HG03039 (cell line): Measurements from ENCODE around the gene CNN1.
A peak's percentile ranks its signal among the peaks of the same experiment; 100 is the strongest.

Experiments
- ATAC-seq: cut with Tn5 transposase; IDR thresholded peaks from one replicate; pipeline ENCODE4 v1.9.1; 2021; ENCODE audit warnings: mild to moderate bottlenecking, moderate library complexity; ENCODE audit not compliant: unreplicated experiment

The CNN1 gene

DNA sequence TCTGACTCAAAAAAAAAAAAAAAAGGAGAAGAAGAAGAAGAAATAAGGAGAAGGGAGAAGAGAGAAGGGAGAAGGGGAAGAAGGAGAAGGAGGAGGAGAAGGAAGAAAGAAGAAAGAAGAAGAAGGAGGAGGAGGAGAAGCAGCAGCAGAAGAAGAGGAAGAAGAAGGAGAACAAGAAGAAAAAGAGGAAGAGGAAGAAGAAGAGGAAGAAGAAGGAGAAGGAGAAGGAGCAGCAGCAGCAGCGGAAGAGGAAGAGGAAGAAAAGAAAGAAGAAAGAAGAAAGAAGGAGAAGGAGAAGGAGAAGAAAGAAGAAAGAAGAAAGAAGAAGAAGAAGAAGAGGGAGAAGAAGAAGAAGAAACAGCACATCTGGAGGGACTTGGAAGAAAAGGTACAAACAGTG lies 4.1 kb upstream of the CNN1 start:
- ATAC-seq: no peak

DNA sequence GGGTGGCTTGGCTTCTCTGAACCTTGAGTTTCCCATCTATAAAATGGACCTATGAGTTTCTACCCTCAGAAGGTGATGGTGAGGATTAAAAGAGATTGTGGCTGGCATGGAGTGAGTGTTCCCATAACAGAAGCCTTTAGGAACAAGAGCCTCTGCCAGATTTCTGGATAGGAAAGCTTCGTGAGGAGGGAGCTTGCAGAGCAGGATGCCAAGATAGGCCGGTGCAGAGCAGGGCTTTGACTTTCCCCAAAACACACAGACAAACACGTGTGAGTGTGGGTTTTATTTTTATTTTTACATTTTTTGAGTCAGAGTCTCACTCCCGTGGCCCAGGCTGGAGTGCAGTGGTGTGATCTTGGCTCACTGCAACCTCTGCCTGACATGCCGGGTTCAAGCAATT lies 3.7 kb upstream of the CNN1 start:
- ATAC-seq: no peak

DNA sequence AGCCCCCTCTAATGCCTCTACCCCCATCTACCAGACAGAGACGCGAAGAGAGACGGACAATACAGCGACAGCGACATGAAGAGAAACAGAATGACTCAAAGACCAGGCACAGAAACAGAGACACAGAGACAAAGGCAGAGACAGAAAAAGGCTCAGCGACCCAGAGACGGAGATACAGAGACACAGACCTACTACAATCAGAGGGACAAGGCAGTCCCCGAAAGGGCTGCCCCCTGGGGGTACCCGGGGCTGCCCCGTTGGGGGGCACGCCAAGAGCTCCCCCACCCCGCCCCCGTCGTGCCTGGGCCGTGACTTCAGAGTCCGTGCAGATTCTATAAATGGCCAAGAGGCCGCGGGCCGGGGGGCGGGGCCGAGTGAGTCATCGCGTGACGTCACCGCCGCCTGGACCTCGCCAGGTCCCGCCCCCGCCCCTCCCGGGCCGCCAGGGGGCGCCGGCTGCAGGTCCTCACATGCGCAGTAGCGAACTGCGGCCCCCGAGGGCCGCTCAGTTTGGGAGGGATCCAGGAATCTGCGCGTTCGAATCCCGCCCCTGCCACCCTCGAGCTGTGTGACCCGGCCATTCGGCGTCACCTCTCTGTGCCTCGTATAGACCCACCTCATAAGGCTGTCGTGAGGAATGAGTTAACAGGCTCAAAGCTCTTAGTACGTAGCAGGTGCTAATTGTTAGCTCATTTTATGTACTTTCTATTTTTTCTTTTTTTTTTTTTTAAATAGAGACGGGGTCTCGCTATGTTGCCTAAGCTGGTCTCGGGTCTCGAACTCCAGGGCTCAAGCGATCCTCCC lies 2.7 kb upstream of the CNN1 start:
- peak; percentile 67 for ATAC-seq

DNA sequence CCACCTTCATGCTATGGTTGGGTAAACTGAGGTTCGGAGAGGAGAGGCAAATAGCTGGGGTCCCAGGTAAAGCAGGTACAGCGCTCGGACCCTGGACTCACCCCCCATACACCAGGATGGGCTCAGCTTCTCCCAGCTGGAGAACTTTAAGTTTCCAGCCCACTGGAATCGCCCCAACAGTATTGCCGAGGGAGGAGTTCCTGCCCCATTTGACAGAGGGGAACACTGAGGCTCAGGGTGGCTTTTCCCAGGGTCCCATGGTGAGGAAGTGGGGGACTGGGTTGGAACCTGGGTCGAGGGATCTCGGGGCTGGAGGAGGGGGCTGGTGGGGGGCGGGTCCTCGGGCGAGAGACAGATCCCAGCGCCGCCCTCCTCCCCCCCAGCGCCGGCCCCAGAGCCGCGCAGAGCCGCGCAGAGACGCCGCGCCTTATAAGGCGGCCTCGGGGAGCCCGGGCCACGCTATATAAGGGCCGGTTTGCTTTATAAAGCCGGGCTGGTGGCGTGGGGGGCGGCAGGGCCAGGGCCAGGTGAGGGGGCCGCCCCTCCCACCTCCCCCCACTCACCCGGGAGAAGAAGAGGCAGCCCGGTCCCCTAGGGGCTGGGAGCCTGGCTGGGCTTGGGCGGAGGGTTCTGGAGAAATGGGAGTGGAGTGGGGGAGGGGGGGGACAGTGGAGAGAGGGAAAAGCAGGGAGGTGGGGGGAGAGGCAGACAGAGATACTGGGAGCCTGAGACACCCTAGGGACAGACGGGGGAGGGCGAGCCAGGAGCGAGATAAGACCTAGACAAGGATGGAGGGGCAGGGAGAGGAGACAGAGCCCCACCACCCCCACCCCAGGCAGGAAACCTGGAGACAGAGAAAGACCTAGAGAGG lies 1.1 kb downstream of the CNN1 start:
- ATAC-seq: no peak

DNA sequence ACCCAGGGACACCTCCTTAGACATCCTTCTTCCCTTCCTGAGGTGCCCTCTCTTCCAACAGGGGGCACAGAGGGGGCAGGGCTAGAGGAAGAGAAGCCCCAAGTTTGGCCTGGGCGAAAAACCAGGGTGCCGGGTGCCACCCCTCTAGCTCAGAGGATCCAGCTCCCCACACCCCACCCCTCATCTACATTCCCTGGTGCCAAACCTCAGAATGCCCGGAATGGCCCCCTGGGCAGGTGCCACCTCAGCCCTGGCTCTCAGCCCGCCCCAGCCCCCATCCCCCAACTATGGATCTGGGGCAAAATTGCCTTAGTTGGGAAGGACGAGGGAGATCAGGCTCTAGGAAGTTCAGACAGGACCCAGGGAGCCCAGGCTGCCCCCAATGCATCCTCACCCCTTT lies 2.0 kb downstream of the CNN1 start:
- ATAC-seq: no peak

DNA sequence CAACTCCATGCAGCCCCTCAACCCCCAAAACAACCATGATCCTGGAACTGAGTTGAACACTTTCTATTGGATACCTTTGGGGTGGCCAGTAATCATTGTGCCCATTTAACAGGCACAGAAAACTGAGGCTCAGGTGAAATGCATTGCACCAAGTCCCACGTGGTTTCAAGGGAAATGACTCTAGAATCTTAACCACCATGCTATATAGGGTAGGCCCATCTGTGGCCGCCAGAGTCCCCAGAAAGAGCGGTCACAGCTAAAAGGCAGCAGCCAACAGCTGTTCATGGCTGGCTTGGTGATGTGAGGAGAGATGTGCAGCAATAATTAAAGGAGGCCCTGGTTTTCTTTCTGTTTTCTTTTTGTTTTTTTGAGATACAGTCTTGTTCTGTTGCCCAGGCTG lies 2.6 kb downstream of the CNN1 start:
- no peak for ATAC-seq

DNA sequence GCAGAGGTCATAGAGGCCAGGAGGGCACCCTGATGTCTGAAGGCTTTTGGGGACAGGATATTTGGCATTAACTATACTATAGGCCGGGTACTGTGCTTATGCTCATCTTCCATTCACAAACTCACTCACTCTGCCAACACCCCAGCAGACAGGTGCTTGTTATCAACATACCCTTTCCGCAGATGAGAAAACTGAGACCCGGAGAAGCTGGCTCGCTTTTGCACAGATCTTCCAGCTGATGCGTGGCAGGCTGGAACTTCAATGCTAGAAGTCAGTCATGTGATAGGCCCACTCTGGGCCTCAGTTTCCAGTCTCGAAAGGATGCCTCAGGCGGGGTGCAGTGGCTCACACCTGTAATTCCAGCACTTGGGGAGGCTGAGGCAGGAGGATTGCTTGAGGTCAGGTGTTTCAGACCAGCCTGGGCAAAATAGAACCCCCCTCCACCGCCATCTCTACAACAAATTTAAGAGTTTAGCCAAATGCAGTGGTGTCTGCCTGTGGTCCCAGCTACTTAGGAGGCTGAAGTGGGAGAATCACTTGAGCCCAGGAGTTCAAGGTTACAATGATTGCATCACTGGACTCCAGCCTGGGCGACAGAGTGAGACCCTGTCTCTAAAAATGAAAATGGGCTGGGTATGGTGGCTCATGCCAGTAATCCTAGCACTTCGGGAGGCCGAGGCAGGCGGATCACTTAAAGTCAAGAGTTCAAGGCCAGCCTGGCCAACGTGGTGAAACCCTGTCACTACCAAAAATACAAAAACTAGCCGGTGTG lies 9.5 kb downstream of the CNN1 start:
- no peak for ATAC-seq

DNA sequence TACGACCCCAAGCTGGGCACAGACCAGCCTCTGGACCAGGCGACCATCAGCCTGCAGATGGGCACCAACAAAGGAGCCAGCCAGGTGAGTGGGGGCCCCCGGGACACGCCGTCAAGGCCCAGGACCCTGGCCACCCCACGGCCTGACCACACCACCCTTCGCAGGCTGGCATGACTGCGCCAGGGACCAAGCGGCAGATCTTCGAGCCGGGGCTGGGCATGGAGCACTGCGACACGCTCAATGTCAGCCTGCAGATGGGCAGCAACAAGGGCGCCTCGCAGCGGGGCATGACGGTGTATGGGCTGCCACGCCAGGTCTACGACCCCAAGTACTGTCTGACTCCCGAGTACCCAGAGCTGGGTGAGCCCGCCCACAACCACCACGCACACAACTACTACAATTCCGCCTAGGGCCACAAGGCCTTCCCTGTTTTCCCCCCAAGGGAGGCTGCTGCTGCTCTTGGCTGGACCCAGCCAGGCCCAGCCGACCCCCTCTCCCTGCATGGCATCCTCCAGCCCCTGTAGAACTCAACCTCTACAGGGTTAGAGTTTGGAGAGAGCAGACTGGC lies 10.8 kb downstream of the CNN1 start:
- ATAC-seq: no peak

DNA sequence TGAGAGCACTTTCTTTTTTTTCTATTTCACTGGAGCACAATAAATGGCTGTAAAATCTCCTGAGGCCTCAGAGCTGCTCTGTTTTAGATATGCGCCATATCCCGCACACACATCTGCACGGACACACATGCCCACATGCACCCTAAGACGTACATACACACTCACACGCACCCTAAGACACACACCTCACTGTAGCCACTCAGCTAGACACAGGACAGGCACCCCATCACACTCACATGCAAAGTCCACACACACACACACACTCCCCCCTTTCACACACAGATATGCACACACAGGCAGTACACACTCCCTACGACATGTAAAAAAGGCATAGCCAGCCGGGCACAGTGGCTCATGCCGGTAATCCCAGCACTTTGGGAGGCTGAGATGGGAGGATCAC lies 11.6 kb downstream of the CNN1 start:
- ATAC-seq: no peak

DNA sequence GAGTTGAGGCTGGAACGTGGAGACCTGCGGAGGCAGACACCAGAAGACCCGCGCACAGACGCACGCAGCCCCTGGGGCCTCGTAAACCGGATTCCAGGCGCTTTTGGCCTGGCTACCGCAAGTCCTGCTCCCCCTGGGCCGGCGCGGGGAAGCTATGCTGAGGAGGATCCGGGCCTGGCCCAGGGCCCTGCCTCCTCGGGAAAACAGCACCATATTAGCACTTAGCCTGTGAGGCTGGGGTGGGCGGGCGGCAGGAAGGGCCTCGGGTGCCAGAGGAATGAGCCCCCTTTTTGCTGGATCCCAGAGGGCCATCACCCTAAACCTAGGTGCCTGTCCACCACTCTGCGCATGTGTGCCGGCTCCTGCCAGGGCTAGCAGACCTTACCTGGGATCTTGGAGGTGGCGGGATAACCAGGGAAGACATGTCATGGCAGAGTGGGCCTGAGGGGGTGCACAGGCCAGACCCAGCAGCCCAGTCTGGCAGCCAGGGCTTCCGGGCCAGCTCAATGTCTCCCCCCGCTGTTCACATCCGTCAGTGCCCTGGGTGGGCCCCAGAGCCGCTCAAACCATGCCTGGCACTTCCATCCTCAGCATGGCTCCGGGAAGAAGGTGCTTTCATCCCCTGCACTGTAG lies 13.1 kb downstream of the CNN1 start:
- no peak for ATAC-seq

DNA sequence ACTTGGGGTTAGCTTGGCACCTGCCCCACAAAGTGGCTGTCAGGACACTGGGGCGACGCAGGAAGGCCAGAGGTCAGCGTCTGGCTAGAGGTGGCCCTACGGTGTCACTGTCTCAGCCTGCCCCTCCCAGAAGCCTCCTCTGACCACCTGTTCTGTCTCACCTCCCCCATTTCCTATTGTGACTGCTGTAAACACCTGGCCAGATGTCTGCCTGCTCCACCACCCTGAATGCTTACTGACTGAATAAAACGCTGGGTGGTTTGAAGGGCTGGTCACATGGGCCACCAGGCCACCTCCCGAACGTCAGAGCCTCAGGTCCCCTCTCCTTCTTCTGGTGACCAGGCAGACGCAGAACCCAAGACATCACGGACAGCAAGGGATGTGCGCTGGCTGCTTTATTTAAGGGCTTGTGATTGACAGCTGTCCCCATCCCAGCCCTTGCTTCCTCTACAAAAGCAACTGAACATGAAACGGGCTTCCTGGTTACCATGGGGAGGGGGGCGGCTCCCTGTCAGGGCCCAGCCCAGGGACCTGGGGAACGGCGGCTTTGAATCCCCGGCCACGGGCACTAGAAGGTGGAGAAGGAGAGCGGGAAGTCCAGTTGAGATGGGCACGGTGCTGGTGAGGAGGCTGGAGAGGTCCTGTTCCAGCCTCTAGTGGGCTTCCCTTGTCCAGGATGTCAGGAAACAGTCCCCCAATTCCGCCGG lies 14.2 kb downstream of the CNN1 start:
- ATAC-seq: no peak

DNA sequence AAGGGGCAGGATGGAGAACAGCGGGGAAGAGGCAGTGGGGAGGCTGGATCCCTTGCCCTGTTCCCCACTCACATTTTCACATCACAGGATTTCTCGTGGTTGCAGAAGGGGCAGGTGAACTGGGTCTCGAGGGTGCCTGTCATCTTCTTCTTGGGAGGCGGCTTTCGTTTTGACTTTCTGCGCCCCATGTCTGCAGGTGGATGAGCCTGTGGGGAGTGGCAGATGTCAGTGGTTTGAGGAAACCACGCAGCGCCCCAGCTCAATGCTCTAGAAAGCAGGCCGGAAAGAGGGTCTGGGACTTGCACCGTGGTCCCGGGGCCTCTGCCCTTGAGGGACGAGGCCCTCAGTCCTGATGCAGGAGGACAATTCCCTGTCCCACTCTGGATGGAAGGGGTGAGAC lies 15.5 kb downstream of the CNN1 start:
- no peak for ATAC-seq

DNA sequence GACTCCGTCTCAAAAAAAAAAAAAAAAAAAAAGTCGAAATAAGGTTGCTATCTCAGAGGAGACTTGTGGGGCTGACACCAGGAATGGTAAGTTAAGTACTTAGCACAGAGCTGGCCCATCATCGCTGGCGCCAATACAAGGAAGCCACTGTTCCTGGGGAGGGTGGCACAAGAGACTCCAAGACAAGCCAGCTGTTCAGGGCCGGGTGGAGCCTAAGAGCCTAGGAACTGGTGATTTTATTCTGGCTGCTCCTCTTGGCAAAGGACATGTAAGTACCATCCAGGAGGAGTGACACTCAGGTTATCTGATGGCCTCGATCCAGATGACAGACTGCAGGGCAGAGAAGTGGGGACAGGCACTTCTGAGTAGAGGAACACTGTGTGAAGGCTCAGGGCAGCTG lies 16.6 kb downstream of the CNN1 start:
- no peak for ATAC-seq

DNA sequence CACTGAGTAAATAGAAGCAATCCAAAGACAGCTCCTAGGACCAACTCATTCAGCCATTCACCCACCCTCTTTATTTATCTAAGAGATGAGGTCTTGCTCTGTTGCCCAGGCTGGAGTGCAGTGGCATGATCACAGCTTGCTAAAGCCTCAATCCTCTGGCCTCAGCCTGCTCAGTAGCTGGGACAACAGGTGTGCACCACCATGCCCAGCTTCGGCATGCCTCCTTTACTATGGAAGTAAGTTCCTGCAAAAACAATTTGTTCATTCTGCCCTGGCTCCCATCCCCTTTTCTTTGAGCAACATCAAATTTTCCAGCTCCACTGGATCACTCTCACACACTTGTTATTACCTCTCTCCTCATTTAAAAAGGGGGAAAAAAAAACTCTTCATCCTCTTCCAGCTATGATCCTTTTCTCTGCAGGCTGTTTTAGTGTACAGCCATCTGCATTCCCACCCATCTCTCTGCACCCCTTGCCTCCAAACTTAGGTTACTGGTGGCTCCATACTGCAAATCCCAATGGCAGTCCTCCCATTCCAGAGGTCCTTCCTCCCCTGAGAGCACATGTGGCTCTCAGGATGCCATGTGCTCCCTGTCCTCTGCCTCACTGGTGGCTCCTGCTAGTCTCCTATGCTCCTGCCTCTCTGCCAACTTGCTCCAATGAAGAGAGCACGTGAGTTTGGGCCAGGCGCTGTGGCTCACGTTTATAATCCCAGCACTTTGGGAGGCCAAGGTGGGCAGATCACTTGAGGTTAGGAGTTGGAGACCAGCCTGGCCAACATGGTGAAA lies 18.2 kb downstream of the CNN1 start:
- no peak for ATAC-seq

DNA sequence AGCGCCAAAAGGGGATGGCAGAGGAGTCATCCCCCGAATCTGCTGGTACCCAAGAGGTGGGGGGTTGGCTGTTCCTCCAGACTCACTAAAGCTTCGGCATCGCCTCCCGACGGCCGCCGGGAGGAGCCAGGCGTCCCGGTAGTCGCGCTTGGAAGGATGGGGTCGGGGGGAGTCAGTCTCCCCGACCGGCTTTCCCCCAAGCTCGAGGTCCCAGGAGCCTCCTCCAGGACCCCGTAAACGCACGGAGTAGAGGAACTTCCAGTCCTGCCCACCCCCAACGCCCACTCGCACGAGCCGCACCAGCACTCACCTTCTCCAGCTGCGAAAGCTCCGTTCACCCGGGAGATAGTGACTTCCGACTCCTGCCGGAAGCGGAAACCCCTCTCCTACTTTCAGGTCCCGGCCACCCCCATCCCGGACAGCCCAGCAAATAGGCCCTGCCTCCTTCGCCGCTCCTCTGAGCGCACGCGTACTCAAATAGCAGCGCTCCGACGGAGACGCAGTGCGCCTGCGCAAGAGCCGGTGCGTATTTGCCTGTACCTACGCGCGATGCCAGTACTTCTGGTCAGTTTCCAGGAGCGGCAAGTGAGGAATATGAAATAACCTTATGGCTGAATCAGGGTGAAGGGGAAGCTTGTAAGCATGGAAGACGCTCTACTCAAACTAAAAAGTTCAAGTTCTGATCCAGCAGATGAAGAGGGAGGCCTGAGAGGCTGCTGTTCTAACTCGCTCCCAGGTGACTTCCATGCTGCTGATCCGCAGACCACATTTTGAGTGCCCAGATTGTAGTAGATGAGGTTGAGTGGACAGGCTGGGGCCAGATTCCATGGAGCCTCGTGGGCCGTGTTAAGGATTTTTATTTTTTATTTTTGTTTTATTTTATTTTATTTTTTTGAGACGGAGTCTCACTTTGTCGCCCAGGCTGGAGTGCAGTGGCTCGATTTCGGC lies 20.5 kb downstream of the CNN1 start, which contains the start of gene ELOF1:
TSS of gene ELOF1 (minus strand) at position 350 of the 948 bp plus-strand sequence. CDS start 4,883 bp downstream, outside the sequence.
- peak; percentile 65 for ATAC-seq

DNA sequence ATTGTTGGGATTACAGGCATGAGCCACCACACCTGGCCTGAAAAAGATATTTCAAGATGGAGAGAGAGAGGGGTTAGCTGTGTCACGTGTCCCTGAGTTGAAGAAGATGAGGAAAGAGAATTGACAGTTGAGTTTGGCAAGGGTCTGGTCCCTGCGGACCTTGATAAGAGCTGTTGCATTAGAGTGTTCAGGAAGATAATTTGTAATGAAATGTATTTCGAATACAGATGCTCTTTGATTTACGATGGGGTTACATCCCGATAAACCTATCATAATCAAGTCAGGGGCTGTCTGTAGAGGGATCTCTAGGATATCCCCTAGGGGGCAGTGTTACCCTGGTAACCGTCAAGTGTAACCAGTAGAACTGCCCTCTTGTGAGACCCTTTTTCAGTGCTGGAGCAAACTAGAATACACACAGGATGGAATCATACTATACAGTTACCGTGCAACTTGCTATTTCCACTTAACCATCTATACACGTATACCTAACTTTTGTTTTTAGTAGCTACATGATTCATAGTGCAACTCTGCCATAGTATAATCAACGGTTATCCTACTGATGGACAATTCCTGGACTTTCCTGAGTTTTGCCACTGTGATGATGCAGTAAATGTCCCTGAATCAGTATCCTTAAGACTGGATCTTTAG lies 21.9 kb downstream of the CNN1 start:
- ATAC-seq: no peak

DNA sequence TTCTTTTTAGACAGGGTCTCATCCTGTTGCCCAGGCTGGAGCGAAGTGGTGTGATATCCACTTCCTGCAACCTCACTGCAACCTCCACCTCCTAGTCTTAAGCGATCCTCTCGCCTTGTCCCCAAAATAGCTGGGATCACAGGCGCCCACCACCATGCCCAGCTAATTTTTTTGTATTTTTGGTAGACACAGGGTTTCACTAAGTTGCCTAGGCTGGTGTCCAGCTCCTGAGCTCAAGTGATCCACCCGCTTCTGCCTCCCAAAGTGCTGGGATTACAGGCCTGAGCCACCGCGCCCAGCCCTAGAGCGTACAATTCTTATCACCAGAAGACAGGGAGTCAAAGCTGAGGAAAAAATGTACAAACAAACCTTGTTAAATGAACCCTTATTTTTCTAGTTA lies 24.9 kb downstream of the CNN1 start:
- ATAC-seq: no peak
